Uterus (tissue), 4 donors: ENCODE results near the gene TNNI3K. TPM values are rescaled to one million over a fixed set of nuclear protein-coding genes. Genes with fewer than 3 reads are reported as not detected.

Source experiments
- DNase-seq, 2 donors: peaks; one replicate each; pipeline ENCODE4 v3.0.0-alpha.2; 2019 to 2020
- H3K27ac ChIP-seq, 2 donors: fragments of 200-600 bp; sonication (generic); 1 replicate in 1 of 2; 2 replicates in 1 of 2; pipeline ENCODE4 v1.5.1; 2016 to 2018
- H3K27me3 ChIP-seq, 2 donors: fragments of 200-600 bp; sonication (generic); one replicate each; pipeline ENCODE4 v1.5.1; 2018 to 2019; ENCODE audit warnings: control low read depth in 1 of 2
- H3K36me3 ChIP-seq, 2 donors: fragments of 200-600 bp; sonication (generic); one replicate each; pipeline ENCODE4 v1.5.1; 2019; ENCODE audit warnings: control low read depth in 1 of 2
- H3K4me1 ChIP-seq, 2 donors: fragments of 200-600 bp; sonication (generic); one replicate each; pipeline ENCODE4 v1.5.1; 2018 to 2019; ENCODE audit warnings: control low read depth in 1 of 2
- H3K4me3 ChIP-seq, 2 donors: fragments of 200-600 bp; sonication (generic); 1 replicate in 1 of 2; 2 replicates in 1 of 2; pipeline ENCODE4 v1.5.1; 2018 to 2019; ENCODE audit warnings: mild to moderate bottlenecking in 1 of 2
- H3K9me3 ChIP-seq, 2 donors: fragments of 200-600 bp; sonication (generic); one replicate each; pipeline ENCODE4 v1.5.1; 2019; ENCODE audit warnings: control low read depth in 1 of 2
- CTCF ChIP-seq, 4 experiments: fragments of 200-600 bp in 2 of 4; fragments of 450-650 bp in 2 of 4; sonication (generic) in 2 of 4; IDR thresholded peaks; one replicate each; pipeline ENCODE4 v1.5.1; 2016 to 2019; ENCODE audit warnings: antibody characterized with exemption in 4 of 4, mild to moderate bottlenecking in 2 of 4, moderate library complexity in 1 of 4
- POLR2A ChIP-seq, 2 donors: fragments of 450-650 bp; IDR thresholded peaks; one replicate each; pipeline ENCODE4 v1.6.1; 2016; ENCODE audit warnings: antibody characterized with exemption in 2 of 2, mild to moderate bottlenecking in 1 of 2, moderate library complexity in 1 of 2
- intact Hi-C: fragments of 100-400 bp; cut with DNase I; formaldehyde crosslinking; loops from one replicate; pipeline ENCODE4 v1.15.1; 2023; ENCODE audit warnings: low total_unique reads
- total RNA-seq, 4 donors: library from RNA; depleted of rRNA in 3 of 4; stranded (reverse); fragments of >200 nt in 3 of 4; gene quantifications; one replicate each; pipeline versions ENCODE4 v1.1.0 to v1.2.4, GENCODE V29; 2014 to 2023
- donor health status: DM: yes; HTN: yes; CAD: no.

The TNNI3K gene
- total RNA-seq, 4 donors from 2014 or later: 0.26 to 5.3 (median 1.5) TPM; not detected in 1

GRCh38 chr1:74357756-74358155 is 122.6 kb downstream of the TNNI3K start:
- no peak overlapping the region for H3K4me3 ChIP-seq
- no peaks in the 10 kb centered on the region for H3K36me3 ChIP-seq
- TF ChIP-seq CTCF (IDR thresholded peaks at IDR 0.05) (no peak), POLR2A (IDR thresholded peaks at IDR 0.05) (no peak)
- no peaks in the 10 kb centered on the region for H3K9me3 ChIP-seq
- intact Hi-C loops: no loop called here
- no peaks in the 10 kb centered on the region for H3K27me3 ChIP-seq
- DNase-seq: no peak
- no peak overlapping the region for H3K27ac ChIP-seq
- H3K4me1 ChIP-seq: no peaks in the 10 kb centered on the region

DNA sequence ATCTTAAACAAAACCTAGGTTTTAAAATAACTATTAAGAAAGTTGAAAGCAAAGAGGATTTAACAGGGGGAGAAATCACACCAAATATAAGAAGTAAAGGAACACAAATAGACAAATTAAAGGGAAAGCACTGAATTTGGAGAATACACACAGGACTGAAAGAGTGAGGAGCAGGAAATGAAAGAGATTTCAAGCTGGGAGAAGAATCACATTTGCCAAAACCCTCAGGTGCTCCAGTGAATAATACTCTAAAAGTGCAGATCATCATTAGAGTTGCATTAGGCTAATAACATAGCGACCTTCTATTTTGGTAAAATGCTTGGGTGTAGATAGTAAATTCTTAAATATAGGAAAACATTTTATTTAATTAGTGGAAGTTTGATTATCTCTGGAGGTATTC is 127.5 kb downstream of the TNNI3K start:
- DNase-seq: no peak
- Histone ChIP-seq H3K9me3 (no peaks in the 10 kb centered on the region), H3K27ac (no peak overlapping the region), H3K4me3 (no peak overlapping the region), H3K4me1 (no peaks in the 10 kb centered on the region), H3K36me3 (no peaks in the 10 kb centered on the region), H3K27me3 (no peaks in the 10 kb centered on the region)
- no peak for TF ChIP-seq CTCF (IDR thresholded peaks at IDR 0.05)
- TF ChIP-seq POLR2A (IDR thresholded peaks at IDR 0.05): no peak
- intact Hi-C loops: no loop called here

GRCh38 chr1:74363220-74363619 is 128.0 kb downstream of the TNNI3K start:
- DNase-seq: no peak
- no peak overlapping the region for H3K4me3 ChIP-seq
- no peak for TF ChIP-seq CTCF (IDR thresholded peaks at IDR 0.05)
- TF ChIP-seq POLR2A (IDR thresholded peaks at IDR 0.05): no peak
- no peaks in the 10 kb centered on the region for H3K27me3 ChIP-seq
- H3K36me3 ChIP-seq: no peaks in the 10 kb centered on the region
- no peaks in the 10 kb centered on the region for H3K4me1 ChIP-seq
- H3K27ac ChIP-seq: no peak overlapping the region
- intact Hi-C loops: no loop called here
- no peaks in the 10 kb centered on the region for H3K9me3 ChIP-seq

GRCh38 chr1:74367175-74367813 is 132.1 kb downstream of the TNNI3K start:
- Histone ChIP-seq H3K27me3 (no peaks in the 10 kb centered on the region), H3K4me3 (no peak overlapping the region), H3K9me3 (no peaks in the 10 kb centered on the region), H3K4me1 (no peaks in the 10 kb centered on the region), H3K27ac (no peak overlapping the region), H3K36me3 (no peaks in the 10 kb centered on the region)
- TF ChIP-seq CTCF (IDR thresholded peaks at IDR 0.05) (no peak), POLR2A (IDR thresholded peaks at IDR 0.05) (no peak)
- no peak for DNase-seq
- intact Hi-C loops: no loop called here

- intact Hi-C loops: no loop called here
Measured at GRCh38 chr1:74368335-74368734, 133.1 kb downstream of the TNNI3K start.

More at GRCh38 chr1:74368335-74368734, 133.1 kb downstream of the TNNI3K start:
- no peaks in the 10 kb centered on the region for H3K36me3 ChIP-seq
- no peak for DNase-seq
- no peaks in the 10 kb centered on the region for H3K9me3 ChIP-seq
- no peaks in the 10 kb centered on the region for H3K27me3 ChIP-seq
- no peak overlapping the region for H3K27ac ChIP-seq
- no peak overlapping the region for H3K4me3 ChIP-seq
- TF ChIP-seq POLR2A (IDR thresholded peaks at IDR 0.05) (no peak), CTCF (IDR thresholded peaks at IDR 0.05) (no peak)
- H3K4me1 ChIP-seq: no peaks in the 10 kb centered on the region
